ENCODE results near the gene NEDD4. TPM values are rescaled to one million over a fixed set of nuclear protein-coding genes. Genes with fewer than 3 reads are reported as not detected.
"Not testable (repeated sequence)": the region's sequence is repeated elsewhere in the genome, so short reads cannot be mapped to it uniquely, and the experiment has no call there.

NEDD4 gene
- polyA plus RNA-seq, 2 donors: 1.7 to 2.3 TPM

DNA sequence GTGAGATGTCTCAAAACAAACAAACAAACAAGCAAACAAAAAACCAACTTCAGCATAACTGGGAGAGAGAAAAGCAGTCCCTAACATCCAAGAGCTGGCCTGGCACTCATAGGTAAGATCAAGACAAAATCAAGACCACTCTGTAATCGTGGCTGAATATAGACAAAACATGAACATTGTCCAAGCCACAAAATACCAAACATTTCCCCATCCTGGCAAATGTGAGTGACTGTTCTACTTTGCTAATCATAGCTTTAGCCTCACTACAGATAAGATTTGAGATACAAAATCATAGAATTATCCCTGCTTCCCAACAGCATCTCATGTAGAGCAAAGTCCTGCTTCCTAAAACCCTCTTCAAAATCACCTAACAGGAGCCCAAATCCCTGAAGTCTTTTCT is 133.7 kb downstream of the NEDD4 start:
- Histone ChIP-seq H3K4me3 (ENCODE audit: low read depth in 1 of 2, low read length in 2 of 2) (no peak overlapping the region), H3K9me3 (ENCODE audit: control insufficient read depth in 2 of 2, insufficient read depth in 1 of 2, low read depth in 1 of 2, low read length in 1 of 2) (no peaks in the 10 kb centered on the region), H3K27ac (ENCODE audit: low read depth in 2 of 2, low read length in 1 of 2) (no peak overlapping the region), H3K36me3 (ENCODE audit: control insufficient read depth in 2 of 2, insufficient read depth in 2 of 2, low read length in 1 of 2) (peaks cover 2 to 13% of the 10 kb centered on the region in 2 donors), H3K27me3 (ENCODE audit: control insufficient read depth in 1 of 2, insufficient read depth in 2 of 2, low read length in 2 of 2) (no peaks in the 10 kb centered on the region), H3K4me1 (ENCODE audit: control insufficient read depth in 2 of 2, insufficient read depth in 2 of 2, low read length in 1 of 2) (no peaks in the 10 kb centered on the region)
- 86 to 87% methylated on average over 1 of the region's 1 CpG for WGBS, 2 donors

DNA sequence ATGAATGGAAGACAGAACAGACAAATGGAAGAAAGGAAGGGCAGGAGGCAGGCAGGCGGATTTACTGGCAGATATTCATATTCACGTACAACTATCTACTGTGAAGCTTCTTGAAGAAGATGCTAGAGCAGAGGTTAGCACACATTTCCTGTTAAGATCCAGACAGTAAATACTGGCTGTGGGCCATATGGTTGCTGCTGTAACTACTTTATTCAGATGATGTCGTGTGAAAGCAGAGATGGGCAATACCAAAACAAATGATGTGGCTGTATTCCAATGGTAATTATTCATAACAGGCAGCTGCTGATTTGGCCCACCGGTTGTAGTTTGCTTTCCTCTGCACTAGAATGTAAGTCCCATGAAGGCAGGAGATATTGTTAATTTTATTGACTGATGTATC is 134.8 kb downstream of the NEDD4 start:
- WGBS, 2 donors: 84 to 88% methylated on average over 4 of the region's 4 CpGs
- Histone ChIP-seq H3K4me1 (ENCODE audit: control insufficient read depth in 2 of 2, insufficient read depth in 2 of 2, low read length in 1 of 2) (no peaks in the 10 kb centered on the region), H3K4me3 (ENCODE audit: low read depth in 1 of 2, low read length in 2 of 2) (no peak overlapping the region), H3K36me3 (ENCODE audit: control insufficient read depth in 2 of 2, insufficient read depth in 2 of 2, low read length in 1 of 2) (peaks cover 2 to 13% of the 10 kb centered on the region in 2 donors), H3K27ac (ENCODE audit: low read depth in 2 of 2, low read length in 1 of 2) (no peak overlapping the region), H3K27me3 (ENCODE audit: control insufficient read depth in 1 of 2, insufficient read depth in 2 of 2, low read length in 2 of 2) (no peaks in the 10 kb centered on the region), H3K9me3 (ENCODE audit: control insufficient read depth in 2 of 2, insufficient read depth in 1 of 2, low read depth in 1 of 2, low read length in 1 of 2) (no peaks in the 10 kb centered on the region)

DNA sequence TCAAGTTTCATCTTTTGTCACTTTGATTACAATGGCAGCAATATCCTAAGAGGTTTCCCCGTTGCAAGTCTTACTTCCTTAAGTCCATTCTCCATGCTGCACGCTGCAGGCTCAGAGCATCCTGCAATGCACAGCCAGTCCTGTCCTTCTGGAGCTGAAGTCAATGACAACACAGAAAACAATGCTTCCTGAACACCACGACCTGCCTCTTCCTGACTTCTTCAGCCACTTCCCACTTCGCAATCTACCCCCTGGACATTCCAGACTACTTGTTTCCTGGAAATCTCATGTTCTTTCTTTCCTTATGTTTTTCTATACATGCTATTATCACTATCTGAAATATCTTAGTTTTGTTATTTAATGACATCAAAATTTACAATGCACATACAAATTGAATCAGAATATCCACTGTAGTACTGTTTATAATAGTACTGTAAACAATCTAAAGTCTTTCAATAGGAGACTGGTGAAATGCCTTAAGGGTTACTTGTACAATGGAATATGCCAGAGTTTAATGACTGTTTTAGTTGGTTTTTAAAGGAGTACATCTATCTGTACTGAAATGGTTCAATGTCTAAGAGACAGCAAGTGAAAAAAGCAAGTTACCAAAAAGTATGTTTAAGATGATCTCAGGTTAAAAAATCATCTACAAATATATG is 136.8 kb downstream of the NEDD4 start:
- Histone ChIP-seq H3K9me3 (ENCODE audit: control insufficient read depth in 2 of 2, insufficient read depth in 1 of 2, low read depth in 1 of 2, low read length in 1 of 2) (no peaks in the 10 kb centered on the region), H3K4me1 (ENCODE audit: control insufficient read depth in 2 of 2, insufficient read depth in 2 of 2, low read length in 1 of 2) (no peaks in the 10 kb centered on the region), H3K4me3 (ENCODE audit: low read depth in 1 of 2, low read length in 2 of 2) (no peak overlapping the region), H3K27me3 (ENCODE audit: control insufficient read depth in 1 of 2, insufficient read depth in 2 of 2, low read length in 2 of 2) (no peaks in the 10 kb centered on the region), H3K27ac (ENCODE audit: low read depth in 2 of 2, low read length in 1 of 2) (no peak overlapping the region), H3K36me3 (ENCODE audit: control insufficient read depth in 2 of 2, insufficient read depth in 2 of 2, low read length in 1 of 2) (peaks cover 2 to 13% of the 10 kb centered on the region in 2 donors)
- WGBS, 2 donors: 70 to 73% methylated on average over 4 of the region's 4 CpGs

DNA sequence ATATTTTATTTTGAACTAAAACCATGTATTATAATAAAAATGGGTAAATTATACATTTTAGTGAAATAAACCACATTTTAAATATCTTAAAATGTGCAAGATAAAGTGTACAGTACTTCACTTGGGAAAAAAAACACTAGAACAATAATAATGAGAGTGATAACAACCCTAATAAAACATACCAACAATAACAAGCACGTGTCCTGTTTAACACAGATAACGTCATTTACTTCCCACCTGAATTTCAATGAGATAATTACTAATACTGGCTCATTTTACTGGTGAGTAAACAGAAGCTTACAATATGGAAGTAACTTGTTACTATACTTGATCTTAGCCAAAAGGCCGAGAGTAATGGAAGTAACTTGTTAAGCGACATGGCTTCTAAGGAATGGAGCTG is 140.3 kb downstream of the NEDD4 start:
- no peak overlapping the region for H3K27ac ChIP-seq (ENCODE audit: low read depth in 2 of 2, low read length in 1 of 2)
- no peaks in the 10 kb centered on the region for H3K27me3 ChIP-seq (ENCODE audit: control insufficient read depth in 1 of 2, insufficient read depth in 2 of 2, low read length in 2 of 2)
- no peaks in the 10 kb centered on the region for H3K4me1 ChIP-seq (ENCODE audit: control insufficient read depth in 2 of 2, insufficient read depth in 2 of 2, low read length in 1 of 2)
- no peak overlapping the region for H3K4me3 ChIP-seq (ENCODE audit: low read depth in 1 of 2, low read length in 2 of 2)
- WGBS, 2 donors: 83 to 88% methylated on average over 4 of the region's 4 CpGs
- H3K36me3 ChIP-seq (ENCODE audit: control insufficient read depth in 2 of 2, insufficient read depth in 2 of 2, low read length in 1 of 2): peaks cover 0 to 7% of the 10 kb centered on the region in 2 donors
- H3K9me3 ChIP-seq (ENCODE audit: control insufficient read depth in 2 of 2, insufficient read depth in 1 of 2, low read depth in 1 of 2, low read length in 1 of 2): no peaks in the 10 kb centered on the region

DNA sequence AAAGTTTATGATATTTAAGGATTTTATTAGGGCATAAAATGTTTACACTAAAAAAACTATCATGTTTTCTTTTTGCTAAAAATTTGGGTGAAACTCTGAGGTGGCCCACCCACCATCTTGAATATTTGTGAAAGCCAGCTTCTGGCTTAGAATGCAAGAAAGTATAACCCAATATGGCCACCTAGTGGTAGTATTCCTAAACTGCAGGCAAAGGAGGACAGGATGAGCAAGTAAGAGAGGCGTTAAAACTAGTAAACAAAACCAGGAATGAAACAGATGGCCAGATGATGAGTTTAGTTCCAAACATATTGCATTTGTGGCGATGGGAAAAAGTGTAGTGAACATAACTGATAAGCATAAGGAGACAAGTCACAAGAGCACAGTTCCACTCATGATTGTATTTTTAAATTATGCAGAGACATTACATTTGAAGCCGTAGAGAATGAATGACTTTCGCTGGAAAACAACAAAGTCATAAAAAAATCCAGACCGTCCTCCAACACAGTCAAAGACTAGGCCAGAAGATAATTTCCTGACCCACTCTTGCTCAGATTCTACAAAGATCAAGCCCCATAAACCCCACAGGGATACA is 147.2 kb downstream of the NEDD4 start:
- Histone ChIP-seq H3K27ac (ENCODE audit: low read depth in 2 of 2, low read length in 1 of 2) (no peak overlapping the region), H3K36me3 (ENCODE audit: control insufficient read depth in 2 of 2, insufficient read depth in 2 of 2, low read length in 1 of 2) (peaks cover 2 to 3% of the 10 kb centered on the region in 2 donors), H3K9me3 (ENCODE audit: control insufficient read depth in 2 of 2, insufficient read depth in 1 of 2, low read depth in 1 of 2, low read length in 1 of 2) (no peaks in the 10 kb centered on the region), H3K4me3 (ENCODE audit: low read depth in 1 of 2, low read length in 2 of 2) (no peak overlapping the region), H3K27me3 (ENCODE audit: control insufficient read depth in 1 of 2, insufficient read depth in 2 of 2, low read length in 2 of 2) (no peaks in the 10 kb centered on the region), H3K4me1 (ENCODE audit: control insufficient read depth in 2 of 2, insufficient read depth in 2 of 2, low read length in 1 of 2) (no peaks in the 10 kb centered on the region)
- 57 to 62% methylated on average over 5 of the region's 5 CpGs for WGBS, 2 donors

DNA sequence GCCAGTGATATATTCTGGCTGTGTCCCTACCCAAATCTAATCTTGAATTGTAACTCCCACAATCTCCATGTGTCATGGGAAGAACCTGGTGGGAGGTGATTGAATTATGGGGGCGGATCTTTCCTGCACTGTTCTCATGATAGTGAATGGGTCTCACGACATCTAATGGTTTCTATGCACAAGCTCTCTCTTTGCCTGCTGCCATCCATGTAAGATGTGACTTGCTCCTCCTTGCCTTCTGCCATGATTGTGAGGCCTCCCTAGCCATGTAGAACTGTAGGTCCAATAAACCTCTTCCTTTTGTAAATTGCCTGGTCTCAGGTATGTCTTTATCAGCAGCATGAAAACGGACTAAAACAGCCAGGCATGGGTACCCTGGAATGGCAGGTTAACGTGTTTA is 150.5 kb downstream of the NEDD4 start:
- H3K4me1 ChIP-seq (ENCODE audit: control insufficient read depth in 2 of 2, insufficient read depth in 2 of 2, low read length in 1 of 2); H3K4me3 ChIP-seq (ENCODE audit: low read depth in 1 of 2, low read length in 2 of 2); H3K27ac ChIP-seq (ENCODE audit: low read depth in 2 of 2, low read length in 1 of 2); H3K36me3 ChIP-seq (ENCODE audit: control insufficient read depth in 2 of 2, insufficient read depth in 2 of 2, low read length in 1 of 2); H3K9me3 ChIP-seq (ENCODE audit: control insufficient read depth in 2 of 2, insufficient read depth in 1 of 2, low read depth in 1 of 2, low read length in 1 of 2); H3K27me3 ChIP-seq (ENCODE audit: control insufficient read depth in 1 of 2, insufficient read depth in 2 of 2, low read length in 2 of 2): not testable (repeated sequence)
- WGBS, 2 donors: 89 to 96% methylated on average over 4 of the region's 4 CpGs

DNA sequence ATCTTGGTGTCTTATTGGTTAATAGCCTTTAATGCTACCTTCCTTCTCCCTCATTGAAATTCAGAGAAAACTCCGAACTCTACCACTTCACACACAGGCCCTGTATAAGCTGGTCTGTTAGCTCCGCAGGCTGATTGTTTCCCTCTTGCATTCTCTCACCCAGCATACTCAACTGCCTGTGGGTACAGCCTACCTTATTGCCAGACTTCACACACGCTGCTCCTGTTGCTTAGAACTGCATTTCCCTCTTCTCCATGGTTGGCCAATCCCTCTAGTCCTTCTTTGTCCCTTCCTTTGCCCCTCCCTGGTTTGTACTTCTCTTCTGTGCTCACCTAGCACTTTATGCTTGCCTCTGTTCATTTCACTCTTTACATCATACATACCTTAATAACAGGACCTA is 157.5 kb downstream of the NEDD4 start:
- Histone ChIP-seq H3K4me3 (ENCODE audit: low read depth in 1 of 2, low read length in 2 of 2) (no peak overlapping the region), H3K4me1 (ENCODE audit: control insufficient read depth in 2 of 2, insufficient read depth in 2 of 2, low read length in 1 of 2) (no peaks in the 10 kb centered on the region), H3K36me3 (ENCODE audit: control insufficient read depth in 2 of 2, insufficient read depth in 2 of 2, low read length in 1 of 2) (peaks cover 0 to 5% of the 10 kb centered on the region in 2 donors), H3K9me3 (ENCODE audit: control insufficient read depth in 2 of 2, insufficient read depth in 1 of 2, low read depth in 1 of 2, low read length in 1 of 2) (no peaks in the 10 kb centered on the region), H3K27ac (ENCODE audit: low read depth in 2 of 2, low read length in 1 of 2) (no peak overlapping the region), H3K27me3 (ENCODE audit: control insufficient read depth in 1 of 2, insufficient read depth in 2 of 2, low read length in 2 of 2) (no peaks in the 10 kb centered on the region)
- 98 to 100% methylated on average over 3 of the region's 3 CpGs for WGBS, 2 donors

DNA sequence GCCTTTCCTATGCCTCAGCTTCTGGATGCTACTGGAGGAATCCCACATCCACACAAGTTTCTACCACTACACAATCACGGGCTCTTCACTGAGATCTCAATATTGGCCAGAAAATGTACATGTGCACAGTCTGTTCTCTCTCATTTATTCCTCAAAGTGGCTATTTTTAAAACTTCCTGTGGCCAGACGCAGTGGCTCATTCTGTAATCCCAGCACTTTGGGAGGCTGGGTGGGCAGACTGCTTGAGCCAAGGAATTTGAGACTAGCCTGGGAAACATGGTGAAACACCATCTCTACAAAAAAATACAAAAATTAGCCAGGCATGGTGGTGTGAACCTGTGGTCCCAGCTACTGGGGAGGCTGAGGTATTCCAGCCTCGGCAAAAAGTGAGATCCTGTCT is 159.1 kb downstream of the NEDD4 start:
- Histone ChIP-seq H3K4me3 (ENCODE audit: low read depth in 1 of 2, low read length in 2 of 2) (no peak overlapping the region), H3K27me3 (ENCODE audit: control insufficient read depth in 1 of 2, insufficient read depth in 2 of 2, low read length in 2 of 2) (no peaks in the 10 kb centered on the region), H3K4me1 (ENCODE audit: control insufficient read depth in 2 of 2, insufficient read depth in 2 of 2, low read length in 1 of 2) (no peaks in the 10 kb centered on the region), H3K27ac (ENCODE audit: low read depth in 2 of 2, low read length in 1 of 2) (no peak overlapping the region), H3K36me3 (ENCODE audit: control insufficient read depth in 2 of 2, insufficient read depth in 2 of 2, low read length in 1 of 2) (peaks cover 0 to 5% of the 10 kb centered on the region in 2 donors), H3K9me3 (ENCODE audit: control insufficient read depth in 2 of 2, insufficient read depth in 1 of 2, low read depth in 1 of 2, low read length in 1 of 2) (no peaks in the 10 kb centered on the region)
- 85 to 86% methylated on average over 3 of the region's 3 CpGs for WGBS, 2 donors

DNA sequence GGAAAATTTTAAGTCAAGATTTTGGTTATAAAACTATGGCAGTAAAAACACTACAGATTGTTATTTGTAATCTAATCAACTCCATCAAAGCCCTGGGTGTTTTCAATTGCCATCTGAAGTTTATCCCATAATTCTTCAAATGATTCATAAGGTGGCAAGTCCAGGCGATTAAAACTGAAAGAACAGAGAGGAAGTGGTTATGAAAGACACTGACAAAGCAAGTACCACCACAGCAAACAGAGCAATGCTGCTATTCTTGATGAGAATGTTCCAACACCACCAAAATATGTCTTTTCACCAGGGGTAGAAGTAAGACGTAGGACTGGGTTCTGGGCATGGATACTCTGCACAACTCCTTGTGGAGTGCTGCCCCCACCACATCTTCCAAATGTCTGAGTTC is 163.6 kb downstream of the NEDD4 start:
- Histone ChIP-seq H3K4me3 (ENCODE audit: low read depth in 1 of 2, low read length in 2 of 2) (no peak overlapping the region), H3K36me3 (ENCODE audit: control insufficient read depth in 2 of 2, insufficient read depth in 2 of 2, low read length in 1 of 2) (no peaks in the 10 kb centered on the region), H3K9me3 (ENCODE audit: control insufficient read depth in 2 of 2, insufficient read depth in 1 of 2, low read depth in 1 of 2, low read length in 1 of 2) (no peaks in the 10 kb centered on the region), H3K4me1 (ENCODE audit: control insufficient read depth in 2 of 2, insufficient read depth in 2 of 2, low read length in 1 of 2) (no peaks in the 10 kb centered on the region), H3K27ac (ENCODE audit: low read depth in 2 of 2, low read length in 1 of 2) (no peak overlapping the region), H3K27me3 (ENCODE audit: control insufficient read depth in 1 of 2, insufficient read depth in 2 of 2, low read length in 2 of 2) (no peaks in the 10 kb centered on the region)
- 46 to 48% methylated on average over 2 of the region's 2 CpGs for WGBS, 2 donors

DNA sequence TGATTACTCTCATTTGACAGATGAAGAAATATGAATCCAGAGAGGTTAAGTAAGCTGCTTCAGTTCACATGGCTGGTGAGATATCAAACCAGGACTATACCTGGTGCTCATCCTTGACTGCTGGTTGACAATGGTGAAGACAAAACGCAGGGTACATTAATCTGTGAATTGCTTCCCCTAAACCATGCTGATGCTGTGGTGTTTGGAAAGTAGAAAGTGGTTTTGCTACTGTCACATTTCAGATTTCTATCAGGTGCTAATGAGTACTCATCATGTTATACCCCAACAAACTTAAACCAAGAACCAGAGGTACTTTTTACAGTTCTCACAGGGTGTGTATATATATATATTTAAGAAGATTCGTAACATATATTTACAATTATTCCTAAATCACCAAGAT is 165.5 kb downstream of the NEDD4 start:
- Histone ChIP-seq H3K27me3 (ENCODE audit: control insufficient read depth in 1 of 2, insufficient read depth in 2 of 2, low read length in 2 of 2) (no peaks in the 10 kb centered on the region), H3K36me3 (ENCODE audit: control insufficient read depth in 2 of 2, insufficient read depth in 2 of 2, low read length in 1 of 2) (no peaks in the 10 kb centered on the region), H3K4me1 (ENCODE audit: control insufficient read depth in 2 of 2, insufficient read depth in 2 of 2, low read length in 1 of 2) (no peaks in the 10 kb centered on the region), H3K27ac (ENCODE audit: low read depth in 2 of 2, low read length in 1 of 2) (no peak overlapping the region), H3K9me3 (ENCODE audit: control insufficient read depth in 2 of 2, insufficient read depth in 1 of 2, low read depth in 1 of 2, low read length in 1 of 2) (no peaks in the 10 kb centered on the region), H3K4me3 (ENCODE audit: low read depth in 1 of 2, low read length in 2 of 2) (no peak overlapping the region)
- 92 to 95% methylated on average over 2 of the region's 2 CpGs for WGBS, 2 donors

Data from esophagus (tissue), 2 donors.